WTC11 (cell line): ENCODE measurements around the gene COL10A1.

Source experiments
- CREB1 ChIP-seq: sonication (generic); formaldehyde crosslinking; IDR thresholded peaks from 2 replicates; pipeline ENCODE4 v1.8.0; 2023; ENCODE audit warnings: mild to moderate bottlenecking, missing genetic modification reagents
- ELF4 ChIP-seq: sonication (generic); formaldehyde crosslinking; IDR thresholded peaks from 2 replicates; pipeline ENCODE4 v1.8.1; 2022; ENCODE audit warnings: low read depth, mild to moderate bottlenecking, moderate library complexity, missing genetic modification reagents
- FOXP4 ChIP-seq: sonication (generic); formaldehyde crosslinking; IDR thresholded peaks from 2 replicates; pipeline ENCODE4 v1.8.0; 2022; ENCODE audit warnings: mild to moderate bottlenecking, missing genetic modification reagents
- GABPB1 ChIP-seq: sonication (generic); formaldehyde crosslinking; IDR thresholded peaks from 2 replicates; pipeline ENCODE4 v1.8.1; 2023; ENCODE audit warnings: mild to moderate bottlenecking, missing genetic modification reagents
- MAX ChIP-seq: sonication (generic); formaldehyde crosslinking; IDR thresholded peaks from 2 replicates; pipeline ENCODE4 v1.8.0; 2022; ENCODE audit warnings: mild to moderate bottlenecking, missing genetic modification reagents
- TEAD1 ChIP-seq: sonication (generic); formaldehyde crosslinking; IDR thresholded peaks from 2 replicates; pipeline ENCODE4 v1.8.0; 2022; ENCODE audit warnings: mild to moderate bottlenecking, missing genetic modification reagents
- USF1 ChIP-seq: sonication (generic); formaldehyde crosslinking; IDR thresholded peaks from 2 replicates; pipeline ENCODE4 v1.8.0; 2022; ENCODE audit warnings: mild to moderate bottlenecking, missing genetic modification reagents
- ZNF121 ChIP-seq: sonication (generic); formaldehyde crosslinking; IDR thresholded peaks from 2 replicates; pipeline ENCODE4 v1.8.0; 2023; ENCODE audit warnings: missing genetic modification reagents
- TF ChIP-seq, protein P1 (sequence below): fragments of 200-600 bp; IDR thresholded peaks from 2 replicates; pipeline ENCODE4 v1.8.0; 2022; ENCODE audit warnings: antibody characterized with exemption
- TF ChIP-seq, protein P2 (sequence below): sonication (generic); formaldehyde crosslinking; conservative IDR thresholded peaks from 2 replicates; pipeline ENCODE4 v1.8.1; 2022; ENCODE audit warnings: mild to moderate bottlenecking, missing genetic modification reagents
- TF ChIP-seq, protein P3 (sequence below): sonication (generic); formaldehyde crosslinking; IDR thresholded peaks from 2 replicates; pipeline ENCODE4 v1.8.0; 2023; ENCODE audit warnings: mild to moderate bottlenecking, missing genetic modification reagents
- TF ChIP-seq, protein P4 (sequence below): sonication (generic); formaldehyde crosslinking; IDR thresholded peaks from 2 replicates; pipeline ENCODE4 v1.8.1; 2023; ENCODE audit warnings: mild to moderate bottlenecking, missing genetic modification reagents, moderate library complexity

DNA sequence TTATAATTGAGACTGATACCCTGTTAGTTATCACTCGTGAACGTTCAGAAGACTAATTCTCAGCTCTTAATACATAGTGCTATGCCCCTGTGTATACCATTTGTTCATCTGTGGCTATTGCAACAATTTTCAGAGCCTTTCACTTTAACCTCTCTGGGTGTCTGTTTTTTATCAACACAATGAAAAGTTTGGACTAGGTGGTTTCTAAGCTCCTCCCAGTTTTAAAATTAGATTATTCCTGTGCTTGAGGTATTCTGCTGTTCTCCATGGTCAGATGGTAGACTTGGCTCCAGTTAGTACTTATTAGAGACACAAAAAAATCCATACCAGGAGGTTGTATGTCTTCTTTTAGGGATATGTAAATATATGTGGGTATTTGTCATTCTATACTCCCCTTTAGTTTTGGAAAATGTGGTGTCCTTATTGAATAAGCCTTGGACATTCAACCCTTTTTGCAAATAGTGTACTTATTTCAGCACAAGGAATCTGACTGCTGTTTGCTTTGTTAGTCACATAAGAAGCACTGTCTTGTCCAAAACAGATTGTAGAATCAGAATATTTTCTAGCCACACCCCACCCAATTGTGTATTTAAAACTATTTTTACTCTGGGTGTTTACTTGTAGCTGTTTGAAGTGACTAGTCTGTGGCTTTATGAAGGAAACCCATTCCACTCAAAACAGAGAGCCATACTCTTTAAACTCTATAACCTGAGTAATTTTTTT is 2.0 kb upstream of the COL10A1 start:
- TF ChIP-seq ZNF121 (no peak), FOXP4 (CRISPR knock-in tag) (no peak), TEAD1 (CRISPR knock-in tag) (no peak), MAX (CRISPR knock-in tag) (no peak), GABPB1 (no peak), ELF4 (CRISPR knock-in tag) (no peak), USF1 (no peak), CREB1 (CRISPR knock-in tag) (no peak)
- TF ChIP-seq, protein P1, sequence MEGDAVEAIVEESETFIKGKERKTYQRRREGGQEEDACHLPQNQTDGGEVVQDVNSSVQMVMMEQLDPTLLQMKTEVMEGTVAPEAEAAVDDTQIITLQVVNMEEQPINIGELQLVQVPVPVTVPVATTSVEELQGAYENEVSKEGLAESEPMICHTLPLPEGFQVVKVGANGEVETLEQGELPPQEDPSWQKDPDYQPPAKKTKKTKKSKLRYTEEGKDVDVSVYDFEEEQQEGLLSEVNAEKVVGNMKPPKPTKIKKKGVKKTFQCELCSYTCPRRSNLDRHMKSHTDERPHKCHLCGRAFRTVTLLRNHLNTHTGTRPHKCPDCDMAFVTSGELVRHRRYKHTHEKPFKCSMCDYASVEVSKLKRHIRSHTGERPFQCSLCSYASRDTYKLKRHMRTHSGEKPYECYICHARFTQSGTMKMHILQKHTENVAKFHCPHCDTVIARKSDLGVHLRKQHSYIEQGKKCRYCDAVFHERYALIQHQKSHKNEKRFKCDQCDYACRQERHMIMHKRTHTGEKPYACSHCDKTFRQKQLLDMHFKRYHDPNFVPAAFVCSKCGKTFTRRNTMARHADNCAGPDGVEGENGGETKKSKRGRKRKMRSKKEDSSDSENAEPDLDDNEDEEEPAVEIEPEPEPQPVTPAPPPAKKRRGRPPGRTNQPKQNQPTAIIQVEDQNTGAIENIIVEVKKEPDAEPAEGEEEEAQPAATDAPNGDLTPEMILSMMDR: no peak
- TF ChIP-seq, protein P2, sequence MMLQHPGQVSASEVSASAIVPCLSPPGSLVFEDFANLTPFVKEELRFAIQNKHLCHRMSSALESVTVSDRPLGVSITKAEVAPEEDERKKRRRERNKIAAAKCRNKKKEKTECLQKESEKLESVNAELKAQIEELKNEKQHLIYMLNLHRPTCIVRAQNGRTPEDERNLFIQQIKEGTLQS (CRISPR knock-in tag): no peak
- TF ChIP-seq, protein P3, sequence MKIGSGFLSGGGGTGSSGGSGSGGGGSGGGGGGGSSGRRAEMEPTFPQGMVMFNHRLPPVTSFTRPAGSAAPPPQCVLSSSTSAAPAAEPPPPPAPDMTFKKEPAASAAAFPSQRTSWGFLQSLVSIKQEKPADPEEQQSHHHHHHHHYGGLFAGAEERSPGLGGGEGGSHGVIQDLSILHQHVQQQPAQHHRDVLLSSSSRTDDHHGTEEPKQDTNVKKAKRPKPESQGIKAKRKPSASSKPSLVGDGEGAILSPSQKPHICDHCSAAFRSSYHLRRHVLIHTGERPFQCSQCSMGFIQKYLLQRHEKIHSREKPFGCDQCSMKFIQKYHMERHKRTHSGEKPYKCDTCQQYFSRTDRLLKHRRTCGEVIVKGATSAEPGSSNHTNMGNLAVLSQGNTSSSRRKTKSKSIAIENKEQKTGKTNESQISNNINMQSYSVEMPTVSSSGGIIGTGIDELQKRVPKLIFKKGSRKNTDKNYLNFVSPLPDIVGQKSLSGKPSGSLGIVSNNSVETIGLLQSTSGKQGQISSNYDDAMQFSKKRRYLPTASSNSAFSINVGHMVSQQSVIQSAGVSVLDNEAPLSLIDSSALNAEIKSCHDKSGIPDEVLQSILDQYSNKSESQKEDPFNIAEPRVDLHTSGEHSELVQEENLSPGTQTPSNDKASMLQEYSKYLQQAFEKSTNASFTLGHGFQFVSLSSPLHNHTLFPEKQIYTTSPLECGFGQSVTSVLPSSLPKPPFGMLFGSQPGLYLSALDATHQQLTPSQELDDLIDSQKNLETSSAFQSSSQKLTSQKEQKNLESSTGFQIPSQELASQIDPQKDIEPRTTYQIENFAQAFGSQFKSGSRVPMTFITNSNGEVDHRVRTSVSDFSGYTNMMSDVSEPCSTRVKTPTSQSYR (CRISPR knock-in tag): no peak
- TF ChIP-seq, protein P4, sequence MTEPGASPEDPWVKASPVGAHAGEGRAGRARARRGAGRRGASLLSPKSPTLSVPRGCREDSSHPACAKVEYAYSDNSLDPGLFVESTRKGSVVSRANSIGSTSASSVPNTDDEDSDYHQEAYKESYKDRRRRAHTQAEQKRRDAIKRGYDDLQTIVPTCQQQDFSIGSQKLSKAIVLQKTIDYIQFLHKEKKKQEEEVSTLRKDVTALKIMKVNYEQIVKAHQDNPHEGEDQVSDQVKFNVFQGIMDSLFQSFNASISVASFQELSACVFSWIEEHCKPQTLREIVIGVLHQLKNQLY (CRISPR knock-in tag): no peak
